Spleen (tissue), 7 donors: ENCODE results near the gene MFAP2.

Experiments used
- CTCF ChIP-seq, 11 experiments: fragments of 200-600 bp in 7 of 11; fragments of 450-650 bp in 4 of 11; sonication (generic) in 4 of 11; IDR thresholded peaks in 8 of 11; conservative IDR thresholded peaks in 3 of 11; 1 replicate in 7 of 11; 2 replicates in 4 of 11; pipeline versions ENCODE4 v1.4.0 to v1.8.0; 2016 to 2021; ENCODE audit warnings: antibody characterized with exemption in 11 of 11, inconsistent platforms in 4 of 11, mild to moderate bottlenecking in 1 of 11
- POLR2AphosphoS5 ChIP-seq, 3 donors: sonication (generic); formaldehyde crosslinking; IDR thresholded peaks; one replicate each; pipeline ENCODE4 v1.5.1; 2017; ENCODE audit warnings: antibody characterized with exemption in 3 of 3
- donor health status: DM: no; HTN: no; CAD: no; lungs with moderate emphysema.
- donor health status: DM: no; HTN: no; CAD: no.
- donor health status: DM: no; HTN: no; CAD: no.

GRCh38 chr1:16975838-16976237, 4.6 kb downstream of the MFAP2 start:
- TF ChIP-seq CTCF (IDR thresholded peaks at IDR 0.05 in 8 of 11, conservative IDR thresholded peaks at IDR 0.05 in 3 of 11) (no peak), POLR2AphosphoS5 (IDR thresholded peaks at IDR 0.05) (no peak)
